ENCODE data around the gene XPO4. TPM values are rescaled to one million over a fixed set of nuclear protein-coding genes. Genes with fewer than 3 reads are reported as not detected.

Gene XPO4
- total and polyA plus RNA-seq, 2 donors (not counting 3 experiments of a cell fraction or from before 2014, with no cell fraction given): 6.0 to 22.5 TPM

DNA sequence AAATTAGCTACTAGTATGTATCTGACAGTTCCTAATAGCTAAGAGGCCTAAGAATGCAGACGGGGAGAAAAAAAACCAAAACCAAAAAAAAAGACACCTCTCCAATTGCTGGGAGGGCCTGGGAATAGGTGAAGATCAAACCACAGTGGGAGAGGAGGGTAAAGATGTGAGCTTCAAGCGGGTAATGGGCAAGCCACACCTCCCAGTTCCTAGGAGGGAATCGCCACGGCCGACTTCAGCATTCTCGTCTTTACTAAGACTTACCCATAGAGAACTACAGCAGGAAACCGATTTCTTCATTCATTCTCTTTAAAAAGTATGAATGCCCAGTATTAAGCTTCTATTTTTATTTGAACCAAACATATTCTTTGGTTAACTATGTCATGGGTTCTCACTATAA, 123.1 kb downstream of the XPO4 start:
- no peaks in the 10 kb centered on the region for H4K20me1 ChIP-seq (replicated peaks; ENCODE audit: control insufficient read depth, extremely low read depth, insufficient read depth, low read length)
- ChIA-PET CTCF (interaction anchor here (1.3 kb wide), 1 partner anchor 8 kb away, joined by 4 read pairs; no protein-coding TSS in a partner anchor), POLR2A (no interaction called here)
- DNase-seq (ENCODE audit: low read depth, low spot score) (no peak), FAIRE-seq (no peak)
- no peak overlapping the region for H3K4me2 ChIP-seq (ENCODE audit: insufficient read depth, low read length)
- H3K9me3 ChIP-seq (replicated peaks; ENCODE audit: control insufficient read depth, insufficient read depth, low read length): no peaks in the 10 kb centered on the region
- H3K9ac ChIP-seq (replicated peaks; ENCODE audit: extremely low read depth, insufficient read depth, low read length): no peak overlapping the region
- H3K79me2 ChIP-seq (ENCODE audit: control insufficient read depth, insufficient read depth, low read length): no peaks in the 10 kb centered on the region
- intact Hi-C loops (cut with micrococcal nuclease) (loop anchor here (5.0 to 10.0 kb wide), 2 partner anchors 282 to 285 kb away; partner anchors contain the start of gene LATS2), dilution Hi-C loops (cut with MboI; ENCODE audit: extremely low pct_ligation_motif_present, low sequenced_read_pairs) (no loop called here)
- H3K4me3 ChIP-seq (replicated peaks in 1 of 3; ENCODE audit: insufficient read depth in 1 of 3, low read depth in 1 of 3, low read length in 3 of 3): no peak overlapping the region
- no peaks in the 10 kb centered on the region for H3K4me1 ChIP-seq (ENCODE audit: control insufficient read depth, extremely low read depth, insufficient read depth, low read length)
- H3K36me3 ChIP-seq (ENCODE audit: control insufficient read depth in 2 of 2, extremely low read depth in 1 of 2, insufficient read depth in 2 of 2, low read length in 2 of 2): no peaks in the 10 kb centered on the region
- TF ChIP-seq JUN (IDR thresholded peaks at IDR 0.05; ENCODE audit: borderline replicate concordance, insufficient read depth, insufficient read length, low read depth) (no peak), MYC (IDR thresholded peaks at IDR 0.05; ENCODE audit: low read depth, low read length) (no peak), EZH2 (IDR thresholded peaks at IDR 0.05; ENCODE audit: borderline replicate concordance, low read depth, low read length, severe bottlenecking) (no peak), FOS (IDR thresholded peaks at IDR 0.05; ENCODE audit: borderline replicate concordance, insufficient read depth, low read length) (no peak), POLR2AphosphoS5 (IDR thresholded peaks at IDR 0.05; ENCODE audit: insufficient read depth, low read depth, low read length) (no peak), GATA2 (IDR thresholded peaks at IDR 0.05; ENCODE audit: insufficient read depth, insufficient read length, low read depth, low read length) (no peak)
- H2AFZ ChIP-seq (ENCODE audit: low read depth, low read length): no peak overlapping the region
- H3K27me3 ChIP-seq (ENCODE audit: control insufficient read depth in 2 of 2, insufficient read depth in 2 of 2, low read length in 2 of 2): no peaks in the 10 kb centered on the region
- no peak overlapping the region for H3K27ac ChIP-seq (ENCODE audit: insufficient read depth, low read depth, low read length)
- BruUV-seq (replicated peaks): no TSS peak
- no peaks in the 10 kb centered on the region for H3K9me1 ChIP-seq (replicated peaks; ENCODE audit: control insufficient read depth, extremely low read depth, insufficient read depth, low read length)

DNA sequence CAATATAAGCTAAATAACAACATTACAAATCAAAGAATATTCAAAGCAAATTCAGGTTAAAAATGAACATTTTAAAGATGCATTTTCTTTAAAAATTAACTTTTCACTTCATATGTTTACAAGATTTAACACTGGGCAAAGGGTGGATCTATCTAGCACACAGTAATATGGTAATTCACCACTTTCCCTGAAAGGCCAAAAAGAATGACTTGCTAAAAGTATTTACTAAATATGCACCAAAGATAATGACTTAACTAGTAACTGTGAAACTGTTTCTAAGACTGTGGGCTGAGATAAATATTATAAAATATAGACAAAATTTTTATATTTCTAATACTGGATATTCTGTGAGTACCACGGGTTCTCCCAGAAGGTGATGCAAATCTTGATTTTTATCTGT, 124.2 kb downstream of the XPO4 start:
- POLR2A ChIA-PET: no interaction called here
- TF ChIP-seq, protein P1, sequence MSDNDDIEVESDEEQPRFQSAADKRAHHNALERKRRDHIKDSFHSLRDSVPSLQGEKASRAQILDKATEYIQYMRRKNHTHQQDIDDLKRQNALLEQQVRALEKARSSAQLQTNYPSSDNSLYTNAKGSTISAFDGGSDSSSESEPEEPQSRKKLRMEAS (IDR thresholded peaks at IDR 0.05; ENCODE audit: insufficient read depth, insufficient read length): no peak
- TF ChIP-seq JUN (IDR thresholded peaks at IDR 0.05; ENCODE audit: borderline replicate concordance, insufficient read depth, insufficient read length, low read depth): no peak
- no peak for TF ChIP-seq EZH2 (IDR thresholded peaks at IDR 0.05; ENCODE audit: borderline replicate concordance, low read depth, low read length, severe bottlenecking)
- no peak for TF ChIP-seq GATA2 (IDR thresholded peaks at IDR 0.05; ENCODE audit: insufficient read depth, insufficient read length, low read depth, low read length)
- no peak for TF ChIP-seq POLR2A (IDR thresholded peaks at IDR 0.05; ENCODE audit: low read depth, low read length)
- no peak for TF ChIP-seq POLR2AphosphoS5 (IDR thresholded peaks at IDR 0.05; ENCODE audit: insufficient read depth, low read depth, low read length)
- TF ChIP-seq MYC (IDR thresholded peaks at IDR 0.05; ENCODE audit: low read depth, low read length): no peak
- TF ChIP-seq FOS (IDR thresholded peaks at IDR 0.05; ENCODE audit: borderline replicate concordance, insufficient read depth, low read length): no peak
- TF ChIP-seq, protein P2, sequence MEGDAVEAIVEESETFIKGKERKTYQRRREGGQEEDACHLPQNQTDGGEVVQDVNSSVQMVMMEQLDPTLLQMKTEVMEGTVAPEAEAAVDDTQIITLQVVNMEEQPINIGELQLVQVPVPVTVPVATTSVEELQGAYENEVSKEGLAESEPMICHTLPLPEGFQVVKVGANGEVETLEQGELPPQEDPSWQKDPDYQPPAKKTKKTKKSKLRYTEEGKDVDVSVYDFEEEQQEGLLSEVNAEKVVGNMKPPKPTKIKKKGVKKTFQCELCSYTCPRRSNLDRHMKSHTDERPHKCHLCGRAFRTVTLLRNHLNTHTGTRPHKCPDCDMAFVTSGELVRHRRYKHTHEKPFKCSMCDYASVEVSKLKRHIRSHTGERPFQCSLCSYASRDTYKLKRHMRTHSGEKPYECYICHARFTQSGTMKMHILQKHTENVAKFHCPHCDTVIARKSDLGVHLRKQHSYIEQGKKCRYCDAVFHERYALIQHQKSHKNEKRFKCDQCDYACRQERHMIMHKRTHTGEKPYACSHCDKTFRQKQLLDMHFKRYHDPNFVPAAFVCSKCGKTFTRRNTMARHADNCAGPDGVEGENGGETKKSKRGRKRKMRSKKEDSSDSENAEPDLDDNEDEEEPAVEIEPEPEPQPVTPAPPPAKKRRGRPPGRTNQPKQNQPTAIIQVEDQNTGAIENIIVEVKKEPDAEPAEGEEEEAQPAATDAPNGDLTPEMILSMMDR (IDR thresholded peaks at IDR 0.05; ENCODE audit: extremely low read depth in 1 of 2, insufficient read depth in 1 of 2, low read depth in 1 of 2, low read length in 2 of 2): no peak
- intact Hi-C loops (cut with micrococcal nuclease): loop anchor here (5.0 to 10.0 kb wide), 2 partner anchors 281 to 286 kb away; partner anchors contain the start of gene LATS2
- no peak overlapping the region for H2AFZ ChIP-seq (ENCODE audit: low read depth, low read length)
- no peak overlapping the region for H3K4me3 ChIP-seq (replicated peaks in 1 of 3; ENCODE audit: insufficient read depth in 1 of 3, low read depth in 1 of 3, low read length in 3 of 3)
- no peaks in the 10 kb centered on the region for H3K9me1 ChIP-seq (replicated peaks; ENCODE audit: control insufficient read depth, extremely low read depth, insufficient read depth, low read length)
- H3K9ac ChIP-seq (replicated peaks; ENCODE audit: extremely low read depth, insufficient read depth, low read length): no peak overlapping the region
- DNase-seq (ENCODE audit: low read depth, low spot score): no peak
- H3K4me1 ChIP-seq (ENCODE audit: control insufficient read depth, extremely low read depth, insufficient read depth, low read length): peaks cover 3% of the 10 kb centered on the region
- CTCF ChIA-PET: no interaction called here
- H4K20me1 ChIP-seq (replicated peaks; ENCODE audit: control insufficient read depth, extremely low read depth, insufficient read depth, low read length): no peaks in the 10 kb centered on the region
- H3K9me3 ChIP-seq (replicated peaks; ENCODE audit: control insufficient read depth, insufficient read depth, low read length): no peaks in the 10 kb centered on the region
- FAIRE-seq: no peak
- dilution Hi-C loops (cut with MboI; ENCODE audit: extremely low pct_ligation_motif_present, low sequenced_read_pairs): no loop called here
- no peak overlapping the region for H3K4me2 ChIP-seq (ENCODE audit: insufficient read depth, low read length)
- no peaks in the 10 kb centered on the region for H3K79me2 ChIP-seq (ENCODE audit: control insufficient read depth, insufficient read depth, low read length)
- no peak overlapping the region for H3K27ac ChIP-seq (ENCODE audit: insufficient read depth, low read depth, low read length)
- no peaks in the 10 kb centered on the region for H3K27me3 ChIP-seq (ENCODE audit: control insufficient read depth in 2 of 2, insufficient read depth in 2 of 2, low read length in 2 of 2)
- no peaks in the 10 kb centered on the region for H3K36me3 ChIP-seq (ENCODE audit: control insufficient read depth in 2 of 2, extremely low read depth in 1 of 2, insufficient read depth in 2 of 2, low read length in 2 of 2)
- no TSS peak for BruUV-seq (replicated peaks)

Measured in endothelial cell of umbilical vein (primary cell).